HCEC 1CT (cell line): ENCODE measurements around the gene C1orf74.
A peak's percentile ranks its signal among the peaks of the same experiment; 100 is the strongest.

Experiments used
- DNase-seq: peaks from one replicate; pipeline ENCODE4 v3.0.0-alpha.2; 2017

Gene C1orf74

DNA sequence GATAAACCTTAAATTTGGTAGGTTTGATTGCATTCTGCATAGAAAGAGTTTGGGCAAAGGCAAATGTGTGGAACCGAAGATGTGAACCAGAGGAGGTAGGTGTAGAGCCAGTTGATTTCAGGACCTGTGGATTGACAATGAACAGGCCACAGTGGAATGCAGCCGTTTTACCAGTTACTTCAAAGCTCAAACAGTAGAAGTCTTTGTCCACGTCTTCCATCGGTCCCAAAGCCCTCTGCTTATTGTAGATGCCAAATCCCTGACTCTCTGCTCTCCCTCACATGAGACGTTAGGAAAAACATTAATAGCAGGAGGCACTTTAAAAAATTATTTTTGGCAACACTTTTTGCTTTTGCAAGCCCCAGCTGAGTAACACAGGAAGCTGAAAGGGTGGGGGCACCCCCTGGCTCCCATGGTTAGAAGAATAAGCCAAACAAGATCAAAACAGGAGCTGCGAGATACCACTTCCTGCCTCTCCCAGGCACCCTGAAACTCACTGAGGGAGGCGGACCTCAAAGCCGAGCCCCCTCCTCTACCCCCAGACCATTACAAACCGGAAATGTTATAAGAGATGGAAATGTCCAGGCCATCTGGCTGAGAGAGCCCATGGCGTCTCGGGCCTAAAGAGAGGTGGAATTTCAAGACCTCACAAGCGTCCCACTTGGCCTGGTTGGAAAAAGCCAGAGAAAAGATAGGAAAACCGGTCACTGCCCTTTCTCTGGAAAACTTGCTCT, 15.0 kb downstream of the C1orf74 start:
- peak; percentile 86 for DNase-seq

DNA sequence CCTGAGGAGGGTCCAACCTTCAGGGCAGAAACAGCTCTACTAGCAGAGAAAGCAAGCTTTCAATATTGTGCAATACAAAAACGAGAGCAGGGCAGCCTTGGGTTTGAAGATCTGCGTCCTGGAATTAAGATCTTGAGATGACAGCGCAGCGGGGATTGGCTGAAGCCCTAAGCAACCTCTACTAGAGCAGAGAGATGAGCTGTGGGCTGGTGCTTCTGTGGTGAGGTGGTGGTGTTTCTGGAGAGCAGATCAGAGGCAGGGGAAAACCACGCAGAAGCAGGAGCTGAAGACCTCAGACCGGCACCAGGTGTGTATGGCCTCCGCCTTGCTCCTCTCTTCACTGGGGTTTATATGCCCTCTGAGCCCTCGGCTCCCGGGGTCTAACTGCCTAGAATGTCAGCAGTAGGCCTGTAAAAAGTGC, 16.0 kb downstream of the C1orf74 start:
- no peak for DNase-seq

DNA sequence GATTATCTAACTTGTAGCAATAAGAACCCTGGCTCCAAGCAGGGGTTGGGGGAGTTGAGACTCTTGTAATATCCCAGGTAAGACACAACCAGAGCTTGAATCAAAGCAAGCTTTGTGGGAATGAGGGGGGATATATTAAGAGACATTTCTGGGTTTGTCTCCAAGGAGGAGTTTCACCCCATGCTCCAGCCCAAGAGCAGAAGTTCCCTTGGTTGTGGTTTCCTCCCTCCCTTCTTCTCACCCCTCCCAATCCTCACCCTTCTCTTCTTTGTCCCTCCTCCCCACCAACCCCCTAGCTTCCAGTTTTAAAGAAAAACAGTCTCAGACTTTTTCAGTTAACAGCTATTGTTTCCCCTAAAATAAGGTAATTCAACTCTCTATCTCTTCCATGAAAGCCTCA, 16.7 kb downstream of the C1orf74 start:
- DNase-seq: no peak

DNA sequence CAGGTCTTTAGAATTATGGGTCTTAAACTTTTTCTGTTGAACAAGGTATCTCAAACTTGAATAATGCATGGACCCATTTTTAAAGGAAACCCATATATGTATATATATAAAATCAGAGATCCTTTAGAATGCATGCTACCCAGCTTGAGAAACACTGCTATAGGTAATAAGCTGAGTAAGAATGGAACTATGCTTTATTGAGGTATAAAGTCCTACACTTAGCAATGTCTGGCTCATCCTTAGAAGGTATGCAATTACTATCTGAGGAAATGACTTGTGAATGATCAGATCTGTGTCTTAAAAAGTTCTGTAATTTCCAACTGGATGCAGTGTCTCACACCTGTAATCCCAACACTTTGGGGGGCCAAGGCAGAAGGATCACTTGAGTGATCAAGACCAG, 17.3 kb downstream of the C1orf74 start:
- no peak for DNase-seq

DNA sequence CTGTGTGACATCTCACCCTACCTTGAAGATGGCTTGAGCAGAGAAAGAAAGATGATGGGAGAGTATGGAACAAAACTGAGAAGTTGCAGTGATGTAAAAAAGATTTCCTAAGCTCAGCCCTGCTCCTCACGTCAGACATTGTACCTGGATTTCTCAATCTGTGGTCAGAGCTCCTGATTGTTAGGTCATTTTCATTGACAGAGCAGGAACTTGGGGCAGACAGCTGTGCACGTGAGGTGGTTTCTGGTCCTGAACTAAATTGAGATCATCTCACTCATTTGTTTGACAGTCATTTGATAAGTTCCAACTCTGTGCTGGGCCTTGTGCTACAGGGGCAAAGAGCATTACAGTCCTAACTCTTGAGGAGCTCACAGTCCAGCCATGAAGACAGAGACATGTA, 18.3 kb downstream of the C1orf74 start:
- DNase-seq: no peak

DNA sequence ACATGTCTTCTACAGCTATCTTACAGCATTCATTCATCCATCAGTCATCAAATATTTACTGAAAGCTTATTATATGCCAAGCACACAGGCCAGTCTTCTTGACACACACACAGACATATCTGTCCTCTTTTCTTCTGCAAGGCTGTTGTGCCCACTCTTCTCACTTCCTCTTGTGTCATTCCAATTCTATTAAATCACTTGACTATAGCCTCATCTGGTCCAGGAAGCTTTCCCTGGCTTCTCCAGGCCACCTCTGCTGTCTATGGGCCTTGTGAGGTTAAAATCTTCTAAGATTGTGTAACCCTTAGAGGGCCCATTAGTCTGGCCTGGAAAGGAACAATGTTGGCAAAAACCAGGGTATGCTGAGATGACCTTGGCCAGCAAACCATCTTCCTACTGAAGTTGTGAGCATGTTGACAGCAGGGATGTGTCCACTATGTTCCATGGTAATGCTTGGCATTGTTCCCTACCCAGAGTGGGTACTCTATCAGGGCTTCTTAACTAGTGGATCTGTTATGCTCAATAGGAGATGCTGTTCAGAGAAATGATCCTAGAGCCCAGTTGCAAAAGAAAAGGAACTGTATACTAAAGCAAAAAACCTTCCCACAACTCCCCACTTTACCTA, 23.2 kb downstream of the C1orf74 start:
- DNase-seq: peak; percentile 14

DNA sequence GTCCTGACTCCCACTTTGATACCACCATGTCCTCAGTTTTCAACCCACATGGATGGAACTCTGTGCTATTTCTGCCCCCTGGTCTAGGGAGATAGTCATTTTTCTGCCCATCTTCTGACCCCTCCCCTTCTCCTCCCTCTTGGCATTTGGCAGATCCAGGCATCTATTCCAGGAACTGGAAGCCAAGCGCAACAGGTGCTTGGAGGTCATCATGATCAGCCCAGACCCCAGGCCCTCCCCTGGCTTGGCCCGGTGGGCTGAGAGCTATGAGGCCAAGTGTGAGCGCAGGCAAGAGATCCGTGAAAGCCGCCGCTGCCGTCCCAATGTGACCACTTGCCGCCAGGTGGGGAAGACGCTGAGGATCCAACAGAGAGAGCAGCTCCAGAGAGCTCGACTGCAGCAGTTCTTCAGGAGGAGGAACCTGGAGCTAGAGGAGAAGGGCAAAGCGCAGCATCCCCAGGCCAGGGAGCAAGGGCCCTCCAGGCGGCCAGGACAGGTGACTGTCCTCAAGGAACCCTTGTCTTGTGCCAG, 24.5 kb downstream of the C1orf74 start:
- no peak for DNase-seq

DNA sequence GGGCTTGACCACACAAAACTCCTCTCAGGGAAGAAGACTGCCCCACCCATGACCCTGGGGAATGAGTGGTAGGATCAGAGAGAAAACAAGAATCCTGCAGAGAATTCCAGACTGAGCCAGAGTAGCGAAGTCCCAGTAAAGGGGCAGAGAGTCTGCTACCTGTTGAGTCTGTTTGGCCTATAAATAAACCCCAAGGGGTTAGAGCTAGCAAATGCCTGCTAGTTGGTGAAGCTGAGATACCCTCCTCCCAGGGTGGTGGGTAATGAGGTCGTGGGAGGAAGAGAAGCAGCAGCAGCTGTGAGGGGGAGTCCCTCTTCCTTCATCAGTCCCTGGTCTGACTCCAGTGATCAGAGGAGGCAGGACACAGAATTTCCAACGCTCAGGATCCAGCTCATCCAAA, 26.0 kb downstream of the C1orf74 start:
- no peak for DNase-seq

DNA sequence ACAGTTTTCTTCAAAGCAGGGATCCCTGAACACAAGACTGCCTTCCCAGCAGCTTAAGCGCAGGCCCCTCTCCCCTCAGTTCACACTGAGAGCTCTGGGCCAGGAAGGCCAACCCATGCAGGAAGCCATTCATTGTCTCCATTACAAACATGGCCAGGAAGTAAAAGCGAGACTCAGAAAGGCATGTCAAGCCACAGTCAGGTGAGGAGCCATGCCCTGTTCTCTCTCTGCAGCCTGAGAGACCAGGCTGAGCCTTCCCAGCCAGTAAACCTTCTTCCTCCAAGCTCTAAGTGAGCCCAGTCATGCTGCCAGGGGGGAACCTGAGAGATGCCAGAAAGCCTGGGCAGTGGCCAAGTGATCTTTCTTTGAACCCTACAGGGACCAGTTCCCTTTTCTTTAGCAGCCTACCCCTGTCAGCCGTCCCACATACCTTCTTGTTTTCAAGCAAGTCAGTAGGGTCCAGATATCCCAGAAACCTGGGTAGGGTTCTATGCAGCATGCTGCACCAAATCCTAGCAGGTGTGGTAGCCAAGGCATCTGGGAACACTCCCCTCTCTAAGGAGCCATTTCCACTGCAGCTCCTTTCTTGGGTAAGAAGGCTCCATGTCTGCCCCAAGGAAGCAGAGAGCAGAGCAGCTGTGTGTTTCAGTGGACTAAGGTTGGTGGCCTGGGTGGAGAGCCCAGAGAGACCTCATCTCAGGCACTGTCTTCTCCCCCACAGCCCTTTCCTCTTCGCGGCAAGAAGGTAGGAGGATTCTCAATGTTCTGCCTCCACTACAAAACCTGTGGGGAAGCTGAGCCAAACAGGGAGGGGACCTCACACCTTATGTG, 27.5 kb downstream of the C1orf74 start:
- DNase-seq: no peak

DNA sequence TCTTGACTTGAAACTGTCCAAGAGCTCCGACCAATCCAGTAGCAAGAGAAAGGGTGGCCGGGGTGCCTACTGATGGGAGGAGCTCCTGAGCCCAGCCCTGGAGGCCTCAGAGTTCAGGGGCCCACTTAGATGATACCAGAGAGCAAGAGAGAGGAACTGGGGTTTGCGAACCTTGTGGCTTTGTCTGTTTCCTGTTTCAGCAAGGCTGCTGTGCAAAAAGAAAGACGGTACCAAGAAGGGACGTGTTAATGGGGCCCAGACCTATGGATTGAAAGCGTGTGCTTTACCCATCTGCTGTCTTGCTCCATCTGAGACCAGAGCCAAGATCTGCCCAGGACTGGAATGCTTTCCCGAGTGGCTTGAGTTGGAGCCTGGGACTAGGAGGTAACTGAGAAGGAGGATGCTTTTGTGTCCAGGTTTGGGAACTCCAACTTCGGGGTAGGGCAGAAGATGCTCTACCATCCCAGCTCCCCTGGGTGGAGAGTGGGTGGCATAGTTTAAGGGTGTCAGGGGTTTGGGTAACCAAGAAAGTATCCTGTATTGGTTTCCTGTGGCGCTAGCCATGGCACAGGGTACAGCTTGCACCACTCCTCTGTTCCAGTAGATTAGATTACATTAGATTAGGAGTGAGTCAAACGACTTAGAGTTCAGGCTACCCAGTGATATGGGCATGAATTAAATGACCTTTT, 28.3 kb downstream of the C1orf74 start, which contains the start of gene TRAF3IP3:
Gene TRAF3IP3 (plus strand): TSS at position 128 of the 689 bp plus-strand sequence. CDS start 3,987 bp downstream, outside the sequence.
- DNase-seq: no peak

DNA sequence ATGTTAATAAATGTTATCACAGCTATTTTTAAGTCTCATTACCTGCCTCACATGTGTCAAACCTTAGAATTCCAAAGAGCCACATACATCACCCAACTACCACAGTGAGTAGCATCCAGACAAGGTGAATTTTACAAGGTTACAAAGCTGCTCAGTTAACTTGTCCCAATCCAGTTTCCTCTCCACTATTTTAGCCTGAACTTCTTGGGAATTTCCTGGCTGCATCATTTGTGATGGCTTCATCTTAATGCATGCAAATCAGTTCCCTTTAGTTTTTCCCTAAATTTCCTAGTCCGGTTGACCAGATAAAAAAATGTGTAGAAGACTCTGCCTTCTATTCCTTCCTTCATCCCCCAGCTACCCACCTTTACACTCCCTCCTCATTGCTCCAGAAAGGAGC, 29.1 kb downstream of the C1orf74 start:
- DNase-seq: no peak

DNA sequence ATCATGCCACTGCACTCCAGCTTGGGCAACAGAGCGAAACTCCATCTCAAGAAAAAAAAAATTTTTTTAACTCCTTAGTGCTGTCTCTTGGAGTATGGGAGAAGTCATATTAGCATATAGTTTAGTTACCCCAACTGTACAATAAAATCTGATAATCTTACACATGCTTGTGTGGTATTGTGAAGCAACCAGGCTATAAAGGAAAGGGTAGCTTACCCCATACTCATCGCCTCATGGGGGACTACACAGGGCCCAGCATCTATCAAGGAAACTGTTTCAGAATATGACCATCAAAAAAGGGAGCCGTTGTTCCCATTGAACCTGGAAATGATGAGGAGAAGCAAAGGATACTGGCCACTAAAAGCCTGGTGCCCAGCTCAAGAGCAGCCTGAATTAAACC, 31.5 kb downstream of the C1orf74 start:
- no peak for DNase-seq

DNA sequence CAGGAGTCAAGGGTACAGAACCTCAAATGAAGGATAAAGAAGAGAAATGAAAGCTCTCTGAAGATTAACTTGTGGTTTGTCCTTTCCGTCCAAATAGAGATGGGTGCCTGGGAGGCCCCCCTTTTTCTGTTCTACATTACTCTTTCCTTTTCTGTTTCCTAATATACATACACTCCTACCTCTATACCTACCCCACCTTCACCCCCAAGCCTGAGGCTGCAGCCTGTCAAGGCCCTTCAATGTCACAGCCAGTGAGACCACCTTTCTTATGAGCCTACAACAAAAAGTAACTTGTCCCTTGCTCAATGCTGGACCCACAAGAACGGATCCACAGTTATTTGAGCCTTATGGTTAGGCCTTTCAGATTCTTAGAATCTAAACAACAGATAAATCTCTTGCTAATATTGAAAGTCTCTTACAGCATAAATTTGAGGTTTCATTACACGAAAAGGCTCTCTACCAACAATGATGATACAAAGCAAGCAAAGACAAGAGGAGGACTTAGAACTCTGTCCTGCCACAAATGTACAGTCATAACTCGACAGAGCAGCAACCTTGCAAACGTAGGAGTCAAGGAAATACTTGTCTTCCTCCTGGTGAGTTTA, 32.6 kb downstream of the C1orf74 start:
- no peak for DNase-seq

DNA sequence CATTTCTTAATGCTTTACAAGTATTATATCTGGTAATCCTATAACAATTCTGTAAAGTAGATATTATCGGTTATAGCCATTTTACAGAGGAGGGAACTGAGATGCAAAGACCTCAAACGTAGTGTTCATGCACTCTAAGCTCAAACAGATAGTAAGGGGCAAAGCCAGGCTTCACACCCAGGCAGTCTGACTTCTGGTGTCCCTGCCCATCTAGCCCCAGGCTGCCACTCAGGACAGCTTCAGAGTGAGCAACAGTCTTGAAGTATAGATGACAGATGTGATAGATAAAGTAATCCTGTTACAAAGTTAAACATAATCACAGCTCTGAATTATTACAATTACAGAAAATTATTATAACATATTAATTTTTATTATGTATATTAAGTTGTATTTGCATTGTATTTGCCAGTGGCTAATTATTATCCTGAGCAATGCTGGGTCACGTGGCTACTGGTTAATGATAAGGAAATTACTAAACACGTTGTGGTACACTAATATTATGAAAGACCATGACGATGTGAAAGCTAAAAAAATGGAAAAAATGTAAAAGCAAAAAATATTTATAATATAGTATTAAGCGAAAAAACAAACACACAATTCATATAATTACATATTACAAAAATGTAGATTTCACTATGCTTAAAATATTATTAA, 34.6 kb downstream of the C1orf74 start:
- no peak for DNase-seq

DNA sequence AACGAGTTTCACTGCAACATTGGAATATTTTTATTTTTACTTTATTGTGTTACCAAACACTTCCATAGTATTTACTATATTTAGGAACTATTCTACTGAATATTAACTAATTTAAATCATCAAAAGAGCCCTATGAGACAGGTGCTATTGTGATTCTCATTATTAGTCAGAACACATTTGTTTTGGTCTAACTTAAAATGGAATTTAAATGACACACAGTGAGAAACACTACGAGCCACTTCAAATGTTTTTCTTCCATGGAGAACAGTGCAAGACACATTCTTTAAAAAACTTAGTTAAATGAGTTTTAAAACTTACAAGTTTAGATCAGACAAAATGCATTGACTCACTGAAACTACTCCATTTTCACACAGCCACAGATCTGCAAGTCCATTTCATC, 35.2 kb downstream of the C1orf74 start:
- DNase-seq: no peak

DNA sequence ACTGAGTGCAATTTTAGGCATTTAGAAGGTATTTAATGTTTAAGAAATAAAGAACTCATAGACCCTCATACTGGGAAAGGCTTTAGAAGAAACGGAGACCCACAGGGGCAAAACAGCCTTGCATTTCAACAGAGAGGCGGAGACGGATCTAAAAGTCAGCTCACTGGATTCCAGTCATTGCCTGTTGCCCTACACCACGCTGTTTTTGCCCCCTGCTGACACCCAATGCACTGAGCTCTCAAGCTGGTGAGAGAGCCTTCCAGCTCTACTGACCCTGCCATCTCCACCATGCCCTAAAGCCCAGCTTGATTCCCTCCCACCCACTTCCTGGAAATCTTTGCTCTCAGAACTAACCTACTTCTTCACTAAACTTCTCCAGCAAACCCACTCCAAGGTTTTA, 35.7 kb downstream of the C1orf74 start:
- no peak for DNase-seq

DNA sequence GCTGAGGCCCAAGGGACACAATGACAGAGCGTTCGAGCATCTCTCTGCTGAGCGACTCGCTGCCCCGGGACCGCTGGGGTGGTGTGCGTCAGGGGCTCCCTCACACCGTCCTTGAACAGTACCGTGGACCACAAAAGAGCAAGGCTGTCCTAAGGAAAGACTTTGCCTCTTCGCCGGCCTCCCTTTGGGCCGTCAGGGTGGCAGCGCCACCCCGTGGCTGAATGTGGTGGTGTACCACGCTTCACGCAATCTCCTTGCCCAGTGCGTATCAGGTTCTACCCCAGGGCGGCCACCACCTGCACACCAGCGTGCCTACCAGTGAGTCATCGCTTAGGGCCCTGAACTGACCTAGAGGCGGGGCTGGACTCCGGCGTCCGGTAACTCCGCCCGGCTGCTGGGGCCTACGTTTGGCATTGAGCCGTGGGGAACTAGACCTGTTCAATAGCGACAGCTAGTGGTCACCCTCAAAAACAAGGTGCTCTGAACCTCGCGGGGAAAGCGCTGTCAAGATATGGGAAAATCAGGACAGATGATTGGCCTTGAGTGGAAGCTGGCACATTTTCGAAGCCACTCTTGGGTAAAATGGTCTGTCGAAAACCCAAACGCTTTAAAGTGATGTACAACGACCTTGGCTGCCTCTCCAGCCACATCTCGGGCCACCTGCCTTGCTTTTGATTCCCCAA, 36.6 kb downstream of the C1orf74 start:
- DNase-seq: peak; percentile 97

DNA sequence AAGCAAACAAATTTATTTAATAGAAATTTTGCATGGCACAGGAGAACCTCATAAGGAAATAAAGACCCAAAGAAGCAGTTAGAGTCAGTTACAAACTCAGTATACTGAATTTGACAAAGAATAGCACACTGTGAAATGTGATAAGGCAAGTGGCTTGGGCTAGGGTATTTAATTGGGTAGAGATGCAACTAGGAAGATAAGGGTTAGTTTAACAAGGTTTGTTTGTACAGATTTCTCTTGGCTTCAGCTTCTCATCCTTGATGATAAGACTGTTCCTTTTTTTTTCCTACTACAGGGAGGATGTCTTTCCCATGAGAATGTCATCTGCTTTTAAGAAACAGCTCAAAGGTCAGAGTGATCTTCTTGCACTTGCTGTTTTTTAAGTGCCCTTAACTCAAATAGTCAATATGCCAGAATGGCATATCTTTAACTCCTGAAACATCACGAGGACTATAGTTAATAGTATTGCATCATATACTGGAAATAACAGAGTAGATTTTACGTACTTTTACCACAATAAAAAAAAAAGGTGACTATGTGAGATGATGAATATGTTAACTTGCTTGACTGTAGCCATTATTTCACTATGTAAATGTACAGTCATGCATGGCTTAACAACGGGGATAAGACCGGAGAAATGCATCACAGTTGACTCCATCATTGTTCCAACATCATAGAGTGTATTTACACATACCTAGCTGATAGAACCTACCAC, 37.8 kb downstream of the C1orf74 start:
- DNase-seq: no peak

DNA sequence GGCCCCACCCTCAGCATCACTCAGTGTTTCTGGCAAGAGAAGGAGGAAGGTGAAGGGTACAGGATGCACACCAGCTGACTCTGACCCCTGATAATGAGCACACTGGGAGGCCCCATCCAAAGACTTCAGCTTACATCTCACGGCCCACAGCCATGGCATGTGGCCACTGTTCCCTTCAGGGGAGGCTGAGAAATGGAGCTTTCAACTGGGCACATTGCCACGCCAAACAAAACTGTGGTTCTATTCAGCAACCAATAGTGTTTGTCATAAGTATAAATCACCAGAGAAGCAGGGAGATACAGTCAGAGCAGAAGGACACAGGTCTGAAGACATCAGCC, 41.2 kb downstream of the C1orf74 start:
- DNase-seq: peak; percentile 56

DNA sequence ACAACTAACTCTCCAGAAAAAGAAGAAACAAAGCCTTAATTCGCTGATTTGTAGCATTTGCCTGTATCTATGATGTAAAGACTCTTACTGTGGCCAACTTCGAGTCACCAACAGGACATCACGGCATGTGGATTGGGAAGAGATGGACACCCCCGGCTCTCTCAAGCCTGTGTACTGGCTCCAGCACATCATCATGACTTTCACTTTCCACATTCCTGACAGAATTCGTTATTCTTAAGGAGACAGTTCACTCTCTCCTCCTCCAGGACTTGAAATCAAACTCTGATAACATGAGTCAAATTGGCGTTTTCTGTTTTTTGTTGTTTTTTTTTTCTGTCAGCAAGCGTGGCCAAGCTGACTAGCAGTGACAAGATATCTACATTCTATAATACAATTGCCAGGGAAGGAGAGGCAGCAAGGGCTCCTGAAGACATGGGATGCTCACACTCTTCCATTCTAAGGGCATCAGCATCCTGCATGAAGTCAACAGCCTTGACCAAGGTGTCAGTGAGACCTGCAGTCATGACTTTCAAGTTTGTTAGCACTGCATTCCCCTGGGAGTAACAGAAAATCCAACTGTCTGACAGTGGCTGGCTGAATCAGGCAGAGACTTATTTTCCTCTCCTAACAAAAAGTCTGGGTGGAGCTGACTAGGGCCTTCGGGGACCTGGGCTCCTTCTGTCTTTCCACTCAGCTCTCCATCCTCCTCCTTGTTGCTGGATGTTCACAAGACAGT, 41.8 kb downstream of the C1orf74 start:
- DNase-seq: peak; percentile 55
